H9 (cell line): ENCODE data around the gene MRRF. TPM values are rescaled to one million over a fixed set of nuclear protein-coding genes. Genes with fewer than 3 reads are reported as not detected.

ENCODE experiments used
- DNase-seq: peaks from one replicate; pipeline ENCODE4 v3.0.0-alpha.2; 2017
- H2AFZ ChIP-seq: one replicate; pipeline ENCODE4 v1.6.1; 2013; ENCODE audit warnings: mild to moderate bottlenecking, low read length, control low read depth, moderate library complexity
- H2AK5ac ChIP-seq: 2 replicates; pipeline ENCODE4 v1.6.1; 2013; ENCODE audit warnings: low read length, control low read depth, mixed read lengths; ENCODE audit not compliant: insufficient read length
- H2BK120ac ChIP-seq: one replicate; pipeline ENCODE4 v1.6.1; 2013; ENCODE audit warnings: low read depth, mild to moderate bottlenecking, low read length, control low read depth, inconsistent platforms; ENCODE audit not compliant: poor library complexity, severe bottlenecking
- H2BK12ac ChIP-seq: 2 replicates; pipeline ENCODE4 v1.6.1; 2013; ENCODE audit warnings: low read length, control low read depth, mixed read lengths, low read depth; ENCODE audit not compliant: insufficient read length
- H2BK15ac ChIP-seq: 2 replicates; pipeline ENCODE4 v1.6.1; 2013; ENCODE audit warnings: low read depth, low read length, control low read depth
- H2BK20ac ChIP-seq: one replicate; pipeline ENCODE4 v1.6.1; 2013; ENCODE audit warnings: low read depth, mild to moderate bottlenecking, low read length, control low read depth, inconsistent platforms; ENCODE audit not compliant: poor library complexity, severe bottlenecking
- H2BK5ac ChIP-seq: 2 replicates; pipeline ENCODE4 v1.6.1; 2013; ENCODE audit warnings: low read length, control low read depth, mixed read lengths; ENCODE audit not compliant: insufficient read length
- H3K14ac ChIP-seq: 2 replicates; pipeline ENCODE4 v1.6.1; 2013; ENCODE audit warnings: low read length, control low read depth; ENCODE audit not compliant: insufficient read depth
- H3K18ac ChIP-seq: 2 replicates; pipeline ENCODE4 v1.6.1; 2013; ENCODE audit warnings: low read depth, mild to moderate bottlenecking, mixed read lengths, low read length, control low read depth; ENCODE audit not compliant: insufficient read length
- H3K23ac ChIP-seq: 2 replicates; pipeline ENCODE4 v1.6.1; 2013; ENCODE audit warnings: low read length, control low read depth, mixed read lengths, low read depth; ENCODE audit not compliant: insufficient read length
- H3K23me2 ChIP-seq: 2 replicates; pipeline ENCODE4 v1.6.1; 2013; ENCODE audit warnings: low read depth, mild to moderate bottlenecking, mixed read lengths, low read length, control low read depth; ENCODE audit not compliant: insufficient read length, poor library complexity, severe bottlenecking
- H3K27ac ChIP-seq: 2 replicates; pipeline ENCODE4 v1.5.1; 2013; ENCODE audit warnings: low read length, control low read depth, mixed read lengths, low read depth; ENCODE audit not compliant: insufficient read length
- H3K27me3 ChIP-seq: 2 replicates; pipeline ENCODE4 v1.6.1; 2013; ENCODE audit warnings: low read length, control low read depth, inconsistent platforms; ENCODE audit not compliant: insufficient read depth
- H3K4ac ChIP-seq: 2 replicates; pipeline ENCODE4 v1.6.1; 2013; ENCODE audit warnings: low read depth, mild to moderate bottlenecking, control low read depth, inconsistent platforms, low read length, moderate library complexity
- H3K4me1 ChIP-seq: 2 replicates; pipeline ENCODE4 v1.6.1; 2013; ENCODE audit warnings: low read length, control low read depth, inconsistent platforms; ENCODE audit not compliant: insufficient read depth
- H3K4me2 ChIP-seq: 2 replicates; pipeline ENCODE4 v1.6.1; 2013; ENCODE audit warnings: low read length, control low read depth, mixed read lengths; ENCODE audit not compliant: insufficient read length, insufficient read depth
- H3K56ac ChIP-seq: 2 replicates; pipeline ENCODE4 v1.6.1; 2013; ENCODE audit warnings: low read depth, mild to moderate bottlenecking, mixed read lengths, low read length, control low read depth; ENCODE audit not compliant: insufficient read length
- H3K79me1 ChIP-seq: 2 replicates; pipeline ENCODE4 v1.6.1; 2013; ENCODE audit warnings: low read depth, mild to moderate bottlenecking, moderate library complexity, low read length, control low read depth, inconsistent platforms; ENCODE audit not compliant: insufficient read depth, poor library complexity, severe bottlenecking
- H3K79me2 ChIP-seq: 2 replicates; pipeline ENCODE4 v1.6.1; 2013; ENCODE audit warnings: low read length, control low read depth, inconsistent platforms; ENCODE audit not compliant: insufficient read depth
- H3K9ac ChIP-seq: 2 replicates; pipeline ENCODE4 v1.6.1; 2013; ENCODE audit warnings: low read length, control low read depth, mixed read lengths; ENCODE audit not compliant: insufficient read length; ENCODE audit errors: extremely low read depth
- H3K9me3 ChIP-seq: one replicate; pipeline ENCODE4 v1.6.1; 2013; ENCODE audit warnings: low read depth, low read length, inconsistent platforms; ENCODE audit not compliant: control insufficient read depth
- H3T11ph ChIP-seq: one replicate; pipeline ENCODE4 v1.6.1; 2013; ENCODE audit warnings: mild to moderate bottlenecking, low read length, control low read depth, inconsistent platforms
- H4K20me1 ChIP-seq: one replicate; pipeline ENCODE4 v1.6.1; 2013; ENCODE audit not compliant: control insufficient read depth, insufficient read length, insufficient read depth
- H4K5ac ChIP-seq: 2 replicates; pipeline ENCODE4 v1.6.1; 2013; ENCODE audit warnings: low read depth, mild to moderate bottlenecking, mixed read lengths, low read length, control low read depth; ENCODE audit not compliant: insufficient read length
- H4K8ac ChIP-seq: replicated peaks from 2 replicates; pipeline ENCODE4 v1.6.1; 2013; ENCODE audit warnings: low read length, control low read depth, mixed read lengths, low read depth; ENCODE audit not compliant: insufficient read length
- H4K91ac ChIP-seq: 2 replicates; pipeline ENCODE4 v1.6.1; 2013; ENCODE audit warnings: low read depth, mild to moderate bottlenecking, moderate library complexity, mixed read lengths, low read length, control low read depth; ENCODE audit not compliant: insufficient read length
- H3K27ac Mint-ChIP-seq, 3 experiments: 2 replicates in 2 of 3; 3 replicates in 1 of 3; pipeline ENCODE4 v1.8.0; 2020 to 2021; ENCODE audit warnings: mixed read lengths in 3 of 3, mild to moderate bottlenecking in 1 of 3, moderate library complexity in 1 of 3
- H3K27me3 Mint-ChIP-seq: 2 replicates; pipeline ENCODE4 v1.8.0; 2021; ENCODE audit warnings: low read depth, mild to moderate bottlenecking, moderate library complexity, mixed read lengths
- H3K36me3 Mint-ChIP-seq, 3 experiments: 2 replicates in 2 of 3; 3 replicates in 1 of 3; pipeline ENCODE4 v1.8.0; 2020 to 2021; ENCODE audit warnings: low read depth in 3 of 3, mixed read lengths in 3 of 3; ENCODE audit not compliant: insufficient read depth in 1 of 3
- H3K4me1 Mint-ChIP-seq, 2 experiments: 2 replicates each; pipeline ENCODE4 v1.8.0; 2020; ENCODE audit warnings: mixed read lengths in 2 of 2
- H3K4me3 Mint-ChIP-seq, 2 experiments: 2 replicates in 1 of 2; 3 replicates in 1 of 2; pipeline ENCODE4 v1.8.0; 2020 to 2021; ENCODE audit warnings: mild to moderate bottlenecking in 2 of 2, mixed read lengths in 2 of 2, moderate library complexity in 1 of 2
- H3K9me3 Mint-ChIP-seq, 2 experiments: 2 replicates in 1 of 2; 3 replicates in 1 of 2; pipeline ENCODE4 v1.8.0; 2020; ENCODE audit warnings: mild to moderate bottlenecking in 2 of 2, mixed read lengths in 2 of 2, moderate library complexity in 1 of 2
- CTCF ChIP-seq: fragments of 200-600 bp; sonication (generic); conservative IDR thresholded peaks from 3 replicates; pipeline ENCODE4 v1.8.0; 2021; ENCODE audit warnings: antibody characterized with exemption, mild to moderate bottlenecking
- WGBS: extraction: QIAGEN DNeasy Blood & Tissue Kit; methylation state at CpG from one replicate; pipeline ENCODE4 v1.1.7; 2013; ENCODE audit warnings: missing lambda C conversion rate, low lambda C conversion rate, mixed read lengths; ENCODE audit not compliant: insufficient read length; ENCODE audit errors: extremely low coverage; 5-methylcytosine and 5-hydroxymethylcytosine counted together
- total RNA-seq: library from RNA; stranded (reverse); gene quantifications from 2 replicates; pipeline ENCODE4 v1.2.1, GENCODE V29; 2021

The MRRF gene
- total RNA-seq, 1 experiment from 2014 or later: 33.7 TPM

DNA sequence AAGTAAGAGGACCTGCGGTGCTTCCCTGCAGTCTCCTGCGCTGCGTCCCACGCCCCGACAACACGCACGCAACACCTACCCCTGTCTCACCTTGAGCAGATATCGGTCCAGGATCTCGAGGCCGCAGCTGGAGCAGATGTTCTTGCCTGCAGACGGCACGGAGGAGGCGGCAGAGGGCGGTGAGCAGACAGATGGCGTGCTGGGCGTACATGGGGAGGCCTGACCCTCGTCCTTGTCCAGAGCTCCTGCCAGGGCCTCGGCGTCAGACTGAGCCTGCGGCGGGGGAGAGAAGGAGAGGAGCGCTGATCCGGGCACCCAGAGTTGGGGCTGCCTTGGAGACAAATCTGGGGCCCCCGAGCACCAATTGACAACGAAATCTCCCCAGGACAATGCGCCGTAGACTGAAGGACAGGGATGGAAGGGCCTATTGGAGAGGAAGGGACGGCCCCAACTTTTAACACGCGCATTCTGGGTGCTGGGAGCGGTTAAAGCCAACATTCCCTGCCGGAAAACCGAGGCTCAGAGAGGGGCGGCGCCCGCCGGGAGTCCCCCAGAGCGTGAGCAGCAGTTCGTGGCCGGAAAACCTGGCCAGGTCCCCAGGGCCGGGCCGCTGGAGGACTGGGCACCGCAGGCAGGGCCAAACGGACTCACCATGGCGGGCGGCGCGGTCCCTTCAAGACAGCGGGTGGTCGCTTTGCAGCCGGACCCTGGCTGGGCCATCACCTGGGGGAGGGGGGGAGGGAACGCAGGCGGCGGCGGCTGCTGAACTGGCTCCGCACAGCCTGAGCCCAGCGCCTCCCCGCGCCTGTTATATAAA lies 37.7 kb upstream of the MRRF start:
- Mint-ChIP-seq H3K27ac (no peak overlapping the region), H3K4me3 (peak overlapping the region; percentile 47 to 75), H3K9me3 (peaks cover 4 to 5% of the 10 kb centered on the region in 2 experiments; a peak in 3 of 5 replicates), H3K4me1 (peaks cover 10 to 32% of the 10 kb centered on the region in 2 experiments), H3K36me3 (peaks cover 0 to 4% (median 1%) of the 10 kb centered on the region in 3 experiments; a peak in 4 of 7 replicates), H3K27me3 (peaks cover 67% of the 10 kb centered on the region)
- no peak overlapping the region for H4K8ac ChIP-seq
- no peak overlapping the region for H2BK15ac ChIP-seq
- H3K9ac ChIP-seq: no peak overlapping the region
- H2BK12ac ChIP-seq: no peak overlapping the region
- H3K18ac ChIP-seq: no peak overlapping the region
- H3K23ac ChIP-seq: no peak overlapping the region
- no peak overlapping the region for H4K91ac ChIP-seq
- no peak overlapping the region for H2BK20ac ChIP-seq
- TF ChIP-seq CTCF: no peak
- H3K23me2 ChIP-seq: peaks cover 14% of the 10 kb centered on the region
- no peak overlapping the region for H2AK5ac ChIP-seq
- no peak overlapping the region for H3K56ac ChIP-seq
- peak overlapping the region; percentile 36 for H3K4me2 ChIP-seq
- no peak overlapping the region for H3K14ac ChIP-seq
- no peak overlapping the region for H3K27ac ChIP-seq
- no peak overlapping the region for H2BK5ac ChIP-seq
- no CpG with 5 or more reads among the region's 59 CpGs for WGBS
- peaks cover 2% of the 10 kb centered on the region for H4K20me1 ChIP-seq
- H3K4me1 ChIP-seq: peaks cover 3% of the 10 kb centered on the region; the same call in 1 of the 2 replicates
- H3K4ac ChIP-seq: no peak overlapping the region
- H4K5ac ChIP-seq: no peak overlapping the region
- no peaks in the 10 kb centered on the region for H3K9me3 ChIP-seq
- no peak overlapping the region for H2AFZ ChIP-seq
- peaks cover 91% of the 10 kb centered on the region for H3K27me3 ChIP-seq
- H3K79me1 ChIP-seq: no peaks in the 10 kb centered on the region
- peak; percentile 59 for DNase-seq
- no peak overlapping the region for H2BK120ac ChIP-seq
- H3T11ph ChIP-seq: no peak overlapping the region
- H3K79me2 ChIP-seq: no peaks in the 10 kb centered on the region
